Uterus (tissue), 4 donors: ENCODE data around the gene PTPRG. TPM values are rescaled to one million over a fixed set of nuclear protein-coding genes. Genes with fewer than 3 reads are reported as not detected.

Source experiments
- DNase-seq, 2 donors: peaks; one replicate each; pipeline ENCODE4 v3.0.0-alpha.2; 2019 to 2020
- H3K27ac ChIP-seq, 2 donors: fragments of 200-600 bp; sonication (generic); 1 replicate in 1 of 2; 2 replicates in 1 of 2; pipeline ENCODE4 v1.5.1; 2016 to 2018
- H3K27me3 ChIP-seq, 2 donors: fragments of 200-600 bp; sonication (generic); one replicate each; pipeline ENCODE4 v1.5.1; 2018 to 2019; ENCODE audit warnings: control low read depth in 1 of 2
- H3K36me3 ChIP-seq, 2 donors: fragments of 200-600 bp; sonication (generic); one replicate each; pipeline ENCODE4 v1.5.1; 2019; ENCODE audit warnings: control low read depth in 1 of 2
- H3K4me1 ChIP-seq, 2 donors: fragments of 200-600 bp; sonication (generic); one replicate each; pipeline ENCODE4 v1.5.1; 2018 to 2019; ENCODE audit warnings: control low read depth in 1 of 2
- H3K4me3 ChIP-seq, 2 donors: fragments of 200-600 bp; sonication (generic); 1 replicate in 1 of 2; 2 replicates in 1 of 2; pipeline ENCODE4 v1.5.1; 2018 to 2019; ENCODE audit warnings: mild to moderate bottlenecking in 1 of 2
- H3K9me3 ChIP-seq, 2 donors: fragments of 200-600 bp; sonication (generic); one replicate each; pipeline ENCODE4 v1.5.1; 2019; ENCODE audit warnings: control low read depth in 1 of 2
- POLR2A ChIP-seq, 2 donors: fragments of 450-650 bp; IDR thresholded peaks; one replicate each; pipeline ENCODE4 v1.6.1; 2016; ENCODE audit warnings: antibody characterized with exemption in 2 of 2, mild to moderate bottlenecking in 1 of 2, moderate library complexity in 1 of 2
- intact Hi-C: fragments of 100-400 bp; cut with DNase I; formaldehyde crosslinking; loops from one replicate; pipeline ENCODE4 v1.15.1; 2023; ENCODE audit warnings: low total_unique reads
- total RNA-seq, 4 donors: library from RNA; depleted of rRNA in 3 of 4; stranded (reverse); fragments of >200 nt in 3 of 4; gene quantifications; one replicate each; pipeline versions ENCODE4 v1.1.0 to v1.2.4, GENCODE V29; 2014 to 2023
- TF ChIP-seq, protein P1 (sequence below), 4 experiments: fragments of 200-600 bp in 2 of 4; fragments of 450-650 bp in 2 of 4; sonication (generic) in 2 of 4; IDR thresholded peaks; one replicate each; pipeline ENCODE4 v1.5.1; 2016 to 2019; ENCODE audit warnings: antibody characterized with exemption in 4 of 4, mild to moderate bottlenecking in 2 of 4, moderate library complexity in 1 of 4
- donor health status: DM: yes; HTN: yes; CAD: no.

Gene PTPRG
- total RNA-seq, 4 donors from 2014 or later: 43.5 to 136 (median 62.6) TPM

DNA sequence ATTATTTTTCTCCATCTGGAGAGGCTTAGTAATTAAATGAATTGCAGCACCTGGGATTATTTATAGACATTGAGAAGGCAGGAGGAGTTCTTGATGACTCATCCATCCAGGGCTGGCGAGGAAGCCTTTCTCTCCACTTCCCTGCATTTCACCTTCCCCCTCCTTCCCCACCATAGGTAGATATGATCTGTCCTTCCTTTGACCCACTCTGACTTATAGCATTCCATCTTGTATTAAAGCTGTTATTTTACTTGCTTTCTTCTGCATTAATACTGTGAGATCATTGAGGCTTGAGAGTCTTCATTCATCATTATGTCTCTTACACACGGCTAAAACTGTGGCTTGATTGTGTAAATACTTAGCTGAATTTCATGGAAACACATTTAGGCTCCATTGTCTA is 523.2 kb downstream of the PTPRG start:
- Histone ChIP-seq H3K4me1 (no peaks in the 10 kb centered on the region), H3K9me3 (no peaks in the 10 kb centered on the region), H3K27ac (no peak overlapping the region), H3K36me3 (no peaks in the 10 kb centered on the region), H3K4me3 (no peak overlapping the region), H3K27me3 (no peaks in the 10 kb centered on the region)
- TF ChIP-seq, protein P1, sequence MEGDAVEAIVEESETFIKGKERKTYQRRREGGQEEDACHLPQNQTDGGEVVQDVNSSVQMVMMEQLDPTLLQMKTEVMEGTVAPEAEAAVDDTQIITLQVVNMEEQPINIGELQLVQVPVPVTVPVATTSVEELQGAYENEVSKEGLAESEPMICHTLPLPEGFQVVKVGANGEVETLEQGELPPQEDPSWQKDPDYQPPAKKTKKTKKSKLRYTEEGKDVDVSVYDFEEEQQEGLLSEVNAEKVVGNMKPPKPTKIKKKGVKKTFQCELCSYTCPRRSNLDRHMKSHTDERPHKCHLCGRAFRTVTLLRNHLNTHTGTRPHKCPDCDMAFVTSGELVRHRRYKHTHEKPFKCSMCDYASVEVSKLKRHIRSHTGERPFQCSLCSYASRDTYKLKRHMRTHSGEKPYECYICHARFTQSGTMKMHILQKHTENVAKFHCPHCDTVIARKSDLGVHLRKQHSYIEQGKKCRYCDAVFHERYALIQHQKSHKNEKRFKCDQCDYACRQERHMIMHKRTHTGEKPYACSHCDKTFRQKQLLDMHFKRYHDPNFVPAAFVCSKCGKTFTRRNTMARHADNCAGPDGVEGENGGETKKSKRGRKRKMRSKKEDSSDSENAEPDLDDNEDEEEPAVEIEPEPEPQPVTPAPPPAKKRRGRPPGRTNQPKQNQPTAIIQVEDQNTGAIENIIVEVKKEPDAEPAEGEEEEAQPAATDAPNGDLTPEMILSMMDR (IDR thresholded peaks at IDR 0.05): no peak
- TF ChIP-seq POLR2A (IDR thresholded peaks at IDR 0.05): no peak
- DNase-seq: no peak
- intact Hi-C loops: no loop called here

DNA sequence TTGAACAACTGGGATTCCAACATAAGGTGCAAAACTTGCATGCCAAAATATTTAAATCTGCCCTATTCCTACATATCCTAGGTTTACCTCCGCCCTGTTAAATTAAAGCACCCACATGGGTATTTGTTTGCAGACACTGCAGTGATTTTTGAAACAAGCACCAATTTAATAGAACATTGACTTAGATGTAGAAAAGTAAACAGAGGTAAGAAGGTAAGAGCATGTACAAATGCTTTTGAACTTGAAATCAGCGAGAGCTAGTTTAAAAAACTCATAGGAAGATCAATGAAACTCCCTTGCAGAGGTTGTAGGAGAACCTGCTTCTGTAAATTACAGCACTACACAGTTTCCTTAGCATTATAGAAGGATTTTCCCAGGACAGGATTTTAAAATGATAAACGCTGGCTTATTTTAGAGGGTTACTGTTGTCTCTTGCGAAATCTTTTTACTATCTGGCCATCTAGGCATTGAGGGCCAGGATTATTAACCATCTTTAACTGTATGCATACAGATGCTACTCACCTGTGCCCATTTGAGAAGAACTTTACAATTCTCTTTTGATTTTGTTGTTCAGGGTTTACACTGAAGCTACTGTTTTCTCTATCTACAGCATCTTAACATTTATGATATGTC is 527.2 kb downstream of the PTPRG start:
- intact Hi-C loops: no loop called here

DNA sequence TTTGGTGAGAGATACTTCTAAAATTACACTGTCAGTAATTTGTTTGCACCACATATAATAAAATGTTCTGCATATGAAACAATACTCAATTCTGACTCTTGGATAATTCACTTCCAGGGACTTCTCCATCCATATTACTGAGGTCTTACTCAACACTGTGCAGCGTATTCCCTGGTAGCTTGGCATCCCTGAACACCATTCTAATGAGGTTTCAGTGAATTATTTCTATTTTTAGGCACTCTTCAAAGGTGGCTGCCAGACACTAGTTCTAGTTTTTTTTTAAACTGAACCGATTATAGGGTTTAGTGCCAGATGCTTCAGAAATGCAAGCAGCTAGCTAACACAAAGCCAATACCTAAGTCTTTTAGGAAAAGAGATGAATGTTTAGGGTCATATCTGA is 528.7 kb downstream of the PTPRG start:
- Histone ChIP-seq H3K27me3 (no peaks in the 10 kb centered on the region), H3K27ac (no peak overlapping the region), H3K4me1 (no peaks in the 10 kb centered on the region), H3K4me3 (no peak overlapping the region), H3K9me3 (no peaks in the 10 kb centered on the region), H3K36me3 (no peaks in the 10 kb centered on the region)
- no peak for DNase-seq
- intact Hi-C loops: no loop called here
- TF ChIP-seq, protein P1 (IDR thresholded peaks at IDR 0.05): no peak
- no peak for TF ChIP-seq POLR2A (IDR thresholded peaks at IDR 0.05)

More for the DNA sequence above, 527.2 kb downstream of the PTPRG start:
- H3K4me3 ChIP-seq: no peak overlapping the region
- no peaks in the 10 kb centered on the region for H3K4me1 ChIP-seq
- H3K36me3 ChIP-seq: no peaks in the 10 kb centered on the region
- TF ChIP-seq POLR2A (IDR thresholded peaks at IDR 0.05): no peak
- TF ChIP-seq, protein P1 (IDR thresholded peaks at IDR 0.05): no peak
- no peak for DNase-seq
- H3K9me3 ChIP-seq: no peaks in the 10 kb centered on the region
- H3K27me3 ChIP-seq: no peaks in the 10 kb centered on the region
- H3K27ac ChIP-seq: no peak overlapping the region

DNA sequence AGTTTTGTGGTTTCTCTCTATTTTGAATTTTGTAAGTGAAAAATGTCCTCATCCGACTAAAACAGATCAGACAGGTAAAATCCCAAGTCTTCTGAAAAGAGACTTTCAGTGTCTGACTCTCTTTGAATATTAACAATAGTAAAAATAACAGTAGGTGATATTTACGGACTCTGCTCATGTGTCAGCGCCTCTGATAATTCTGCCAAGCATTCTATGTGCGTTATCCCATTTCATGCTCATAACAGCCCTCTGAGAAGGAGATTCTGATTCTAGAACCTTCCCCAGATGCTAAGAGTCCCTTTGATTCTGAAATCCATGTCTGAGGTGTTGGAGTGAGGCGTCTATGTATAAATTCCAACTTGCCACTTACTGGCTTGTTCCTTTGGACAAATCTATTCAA is 529.1 kb downstream of the PTPRG start:
- intact Hi-C loops: no loop called here
- TF ChIP-seq POLR2A (IDR thresholded peaks at IDR 0.05): no peak
- TF ChIP-seq, protein P1 (IDR thresholded peaks at IDR 0.05): no peak
- DNase-seq: no peak
- no peak overlapping the region for H3K27ac ChIP-seq
- H3K4me3 ChIP-seq: no peak overlapping the region
- no peaks in the 10 kb centered on the region for H3K9me3 ChIP-seq
- H3K36me3 ChIP-seq: no peaks in the 10 kb centered on the region
- H3K4me1 ChIP-seq: no peaks in the 10 kb centered on the region
- H3K27me3 ChIP-seq: no peaks in the 10 kb centered on the region

DNA sequence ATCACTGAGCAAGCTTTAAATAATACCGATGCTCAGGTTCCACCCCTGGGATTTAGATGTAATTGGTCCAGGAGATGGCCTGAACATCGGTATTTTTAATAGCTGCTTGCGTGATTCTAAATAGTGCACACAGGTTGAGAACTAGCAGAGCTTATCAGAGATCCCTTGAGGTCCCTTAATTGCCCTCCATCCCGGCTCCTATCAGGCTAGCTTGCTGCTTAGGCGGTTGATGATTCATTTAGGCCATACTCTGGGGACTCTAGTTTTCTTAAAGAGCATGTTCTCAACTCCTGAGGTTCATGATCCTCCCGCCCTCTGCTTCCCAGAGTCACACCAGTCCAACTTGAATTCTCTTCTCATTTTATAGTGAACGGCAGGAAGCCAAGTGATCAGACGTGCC is 531.7 kb downstream of the PTPRG start:
- Histone ChIP-seq H3K4me1 (no peaks in the 10 kb centered on the region), H3K9me3 (no peaks in the 10 kb centered on the region), H3K4me3 (no peak overlapping the region), H3K27ac (no peak overlapping the region), H3K27me3 (no peaks in the 10 kb centered on the region), H3K36me3 (no peaks in the 10 kb centered on the region)
- intact Hi-C loops: no loop called here
- DNase-seq: no peak
- TF ChIP-seq POLR2A (IDR thresholded peaks at IDR 0.05): no peak
- TF ChIP-seq, protein P1 (IDR thresholded peaks at IDR 0.05): no peak
